NCI-H1105 treated with DMSO at 0.1 percent for 48 hours (cell line): Measurements from ENCODE around the gene NLRP8.
A peak's percentile ranks its signal among the peaks of the same experiment; 100 is the strongest.
"Not testable (repeated sequence)": the region's sequence is repeated elsewhere in the genome, so short reads cannot be mapped to it uniquely, and the experiment has no call there.

Experiments
- DNase-seq: peaks from one replicate; lab custom pipeline; 2025; lab: John Stamatoyannopoulos, UW

The NLRP8 gene

GRCh38 chr19:55973982-55974381 is 26.4 kb downstream of the NLRP8 start:
- no peak for DNase-seq

DNA sequence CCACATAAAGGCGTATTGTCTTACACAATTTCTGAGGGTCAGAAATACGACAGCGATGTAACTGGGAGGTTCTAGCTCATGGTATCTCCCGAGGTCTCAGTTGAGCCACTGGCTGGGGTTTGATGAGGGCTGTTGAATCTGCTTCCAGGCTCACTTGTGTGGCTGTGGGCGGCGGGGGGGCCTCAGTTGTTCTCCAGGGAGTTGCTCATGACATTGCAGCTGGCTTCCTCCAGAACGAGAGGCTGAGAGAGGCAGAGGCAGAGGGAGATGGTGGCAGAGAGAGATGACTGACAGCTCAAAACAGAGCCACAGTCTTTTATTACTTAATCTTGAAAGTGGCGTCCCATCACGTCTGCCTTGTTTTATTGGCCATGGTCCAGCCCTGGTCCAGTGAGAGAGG is 32.8 kb downstream of the NLRP8 start:
- DNase-seq, result no peak

- DNase-seq, result no peak
These were observed 37.6 kb downstream of the NLRP8 start for GRCh38 chr19:55985254-55985653.

GRCh38 chr19:55986487-55986886 is 38.9 kb downstream of the NLRP8 start, which contains the start of gene NLRP5:
Gene NLRP5, plus strand, starts transcription at chr19:55986775.
- DNase-seq, result peak; percentile 7

DNA sequence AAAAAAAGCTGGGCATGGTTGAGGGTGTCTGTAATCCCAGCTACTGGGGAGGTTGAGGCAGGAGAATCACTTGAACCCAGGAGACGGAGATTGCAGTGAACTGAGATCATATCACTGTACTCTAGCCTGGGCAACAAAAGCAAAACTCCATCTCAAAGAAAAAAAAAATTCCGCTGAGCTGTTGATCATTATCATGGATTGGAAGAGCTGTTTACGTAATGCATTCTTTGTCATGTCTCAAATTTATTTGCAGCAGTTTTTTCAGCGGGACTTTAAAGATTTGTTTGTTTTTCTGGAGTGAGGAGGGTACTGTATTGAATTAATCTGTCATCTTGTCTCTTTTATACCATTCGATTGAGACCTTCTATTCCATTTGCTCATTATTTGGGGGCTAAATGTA is 43.2 kb downstream of the NLRP8 start:
- DNase-seq, result no peak

GRCh38 chr19:55993492-55993891 is 45.9 kb downstream of the NLRP8 start:
- DNase-seq, result no peak

DNA sequence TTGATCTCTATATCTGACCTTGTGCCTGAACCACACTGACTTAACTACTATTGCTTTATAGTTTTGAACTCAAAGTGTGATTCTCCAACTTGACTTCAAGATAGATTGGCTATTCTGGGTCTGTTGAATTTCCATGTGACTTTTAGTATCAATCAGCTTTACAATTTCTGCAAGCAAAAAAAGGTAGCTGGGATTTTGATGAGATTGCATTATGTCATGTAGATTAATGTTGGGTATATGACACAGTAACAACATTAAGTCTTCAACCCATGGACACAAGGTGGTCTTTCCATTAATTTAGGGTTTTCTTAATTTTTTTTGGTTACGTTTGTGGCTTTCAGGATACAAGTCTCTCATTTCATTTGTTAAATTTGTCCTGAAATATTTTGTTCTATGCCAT is 67.1 kb downstream of the NLRP8 start:
- no peak for DNase-seq

GRCh38 chr19:56015756-56016155 is 68.1 kb downstream of the NLRP8 start:
- DNase-seq, result no peak

DNA sequence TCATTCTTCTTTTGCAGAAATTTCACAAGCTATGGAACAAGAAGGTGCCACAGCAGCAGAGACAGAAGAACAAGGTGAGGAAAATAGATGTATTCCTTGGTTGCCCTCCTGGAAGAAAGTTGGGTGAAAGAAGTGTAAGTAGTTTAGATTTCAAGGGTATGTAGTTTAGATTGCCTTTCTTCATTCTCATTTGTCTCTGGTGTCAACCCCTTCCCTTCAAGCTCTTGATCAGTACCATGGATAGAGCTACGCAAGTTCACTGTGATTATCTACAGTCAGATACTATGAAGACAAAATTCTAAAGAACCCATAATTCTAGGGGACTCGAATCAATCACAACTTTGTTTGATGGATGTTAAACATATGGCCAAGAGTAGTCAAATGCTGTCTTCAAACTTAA is 71.7 kb downstream of the NLRP8 start:
- DNase-seq, result not testable (repeated sequence)

DNA sequence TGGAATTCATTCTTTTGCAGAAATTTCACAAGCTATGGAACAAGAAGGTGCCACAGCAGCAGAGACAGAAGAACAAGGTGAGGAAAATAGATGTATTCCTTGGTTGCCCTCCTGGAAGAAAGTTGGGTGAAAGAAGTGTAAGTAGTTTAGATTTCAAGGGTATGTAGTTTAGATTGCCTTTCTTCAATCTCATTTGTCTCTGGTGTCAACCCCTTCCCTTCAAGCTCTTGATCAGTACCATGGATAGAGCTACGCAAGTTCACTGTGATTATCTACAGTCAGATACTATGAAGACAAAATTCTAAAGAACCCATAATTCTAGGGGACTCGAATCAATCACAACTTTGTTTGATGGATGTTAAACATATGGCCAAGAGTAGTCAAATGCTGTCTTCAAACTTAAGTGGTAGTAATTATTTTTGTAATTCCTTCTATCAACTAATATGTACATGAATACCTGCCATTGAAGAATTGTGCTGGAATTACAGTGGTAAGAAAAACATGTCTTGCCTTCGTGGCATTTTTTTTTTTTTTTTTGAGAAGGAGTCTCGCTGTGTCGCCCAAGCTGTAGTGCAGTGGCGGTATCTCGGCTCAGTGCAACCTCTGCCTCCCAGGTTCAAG is 72.8 kb downstream of the NLRP8 start:
- DNase-seq, result not testable (repeated sequence)

DNA sequence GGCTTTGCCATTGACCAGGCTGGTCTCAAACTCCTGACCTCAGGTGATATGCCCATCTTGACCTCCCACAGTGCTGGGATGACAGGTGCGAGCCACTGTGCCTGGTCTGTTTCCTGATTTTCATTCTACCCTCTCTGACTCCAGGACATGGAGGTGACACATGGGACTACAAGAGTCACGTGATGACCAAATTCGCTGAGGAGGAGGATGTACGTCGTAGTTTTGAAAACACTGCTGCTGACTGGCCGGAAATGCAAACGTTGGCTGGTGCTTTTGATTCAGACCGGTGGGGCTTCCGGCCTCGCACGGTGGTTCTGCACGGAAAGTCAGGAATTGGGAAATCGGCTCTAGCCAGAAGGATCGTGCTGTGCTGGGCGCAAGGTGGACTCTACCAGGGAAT is 79.1 kb downstream of the NLRP8 start:
- no peak for DNase-seq
